WTC11 (cell line): ENCODE measurements around the gene FHAD1. TPM values are rescaled to one million over a fixed set of nuclear protein-coding genes. Genes with fewer than 3 reads are reported as not detected.
"Not testable (repeated sequence)": the region's sequence is repeated elsewhere in the genome, so short reads cannot be mapped to it uniquely, and the experiment has no call there.

Source experiments
- ATAC-seq: fragments of 200-7000 bp; cut with Tn5 transposase; 2 replicates; pipeline ENCODE4 v1.10.0; 2021; ENCODE audit warnings: mild to moderate bottlenecking, moderate library complexity
- CTCF ChIA-PET: fragments of 300-600 bp; sonication (Branson Sonifier 250); formaldehyde crosslinking; loops from one replicate; lab custom pipeline; 2021; ENCODE audit warnings: antibody characterized with exemption; lab: Charles Lee
- POLR2A ChIA-PET: fragments of 350-600 bp; sonication (Branson Sonifier 250); formaldehyde crosslinking; loops from one replicate; lab custom pipeline; 2021; ENCODE audit warnings: antibody characterized with exemption; lab: Charles Lee
- DNase-seq: peaks from one replicate; pipeline ENCODE4 v3.0.0; 2021; ENCODE audit warnings: low spot score
- H3K27ac Mint-ChIP-seq: 2 replicates; pipeline ENCODE4 v1.8.0; 2021; ENCODE audit warnings: mixed read lengths
- H3K27me3 Mint-ChIP-seq: 2 replicates; pipeline ENCODE4 v1.8.0; 2021; ENCODE audit warnings: low read depth, mild to moderate bottlenecking, moderate library complexity, mixed read lengths
- H3K36me3 Mint-ChIP-seq: 2 replicates; pipeline ENCODE4 v1.8.0; 2021; ENCODE audit warnings: mixed read lengths
- H3K4me1 Mint-ChIP-seq: 2 replicates; pipeline ENCODE4 v1.8.0; 2022; ENCODE audit warnings: mixed read lengths
- H3K4me3 Mint-ChIP-seq: 2 replicates; pipeline ENCODE4 v1.8.0; 2021; ENCODE audit warnings: mild to moderate bottlenecking, moderate library complexity, mixed read lengths
- H3K9me3 Mint-ChIP-seq: 2 replicates; pipeline ENCODE4 v1.8.0; 2021; ENCODE audit warnings: mixed read lengths
- AR ChIP-seq: fragments of 250-450 bp; sonication (Bioruptor Pico); IDR thresholded peaks from 2 replicates; pipeline ENCODE4 v1.9.0; 2021; ENCODE audit warnings: mild to moderate bottlenecking
- ATF1 ChIP-seq: sonication (generic); formaldehyde crosslinking; IDR thresholded peaks from 2 replicates; pipeline ENCODE4 v1.8.1; 2023; ENCODE audit warnings: mild to moderate bottlenecking, moderate library complexity, missing genetic modification reagents
- E2F1 ChIP-seq: sonication (generic); formaldehyde crosslinking; IDR thresholded peaks from 2 replicates; pipeline ENCODE4 v1.8.0; 2022; ENCODE audit warnings: mild to moderate bottlenecking, missing genetic modification reagents
- EMX1 ChIP-seq: fragments of 250-450 bp; sonication (Bioruptor Pico); IDR thresholded peaks from 2 replicates; pipeline ENCODE4 v1.8.0; 2021; ENCODE audit warnings: mild to moderate bottlenecking
- ETV6 ChIP-seq: sonication (generic); formaldehyde crosslinking; IDR thresholded peaks from 2 replicates; pipeline ENCODE4 v1.8.1; 2022; ENCODE audit warnings: mild to moderate bottlenecking, missing genetic modification reagents
- FOXK1 ChIP-seq: sonication (generic); formaldehyde crosslinking; IDR thresholded peaks from 2 replicates; pipeline ENCODE4 v1.8.0; 2022; ENCODE audit warnings: mild to moderate bottlenecking, moderate library complexity, missing genetic modification reagents
- GRHL2 ChIP-seq: fragments of 250-450 bp; sonication (Bioruptor Pico); IDR thresholded peaks from 2 replicates; pipeline ENCODE4 v1.8.0; 2022; ENCODE audit warnings: mild to moderate bottlenecking, moderate library complexity; ENCODE audit not compliant: insufficient replicate concordance, severe bottlenecking
- MAX ChIP-seq: sonication (generic); formaldehyde crosslinking; IDR thresholded peaks from 2 replicates; pipeline ENCODE4 v1.8.0; 2022; ENCODE audit warnings: mild to moderate bottlenecking, missing genetic modification reagents
- NR3C1 ChIP-seq: sonication (generic); formaldehyde crosslinking; conservative IDR thresholded peaks from 2 replicates; pipeline ENCODE4 v1.8.1; 2023; ENCODE audit warnings: low read depth, mild to moderate bottlenecking, missing genetic modification reagents
- ZBTB21 ChIP-seq: sonication (generic); formaldehyde crosslinking; IDR thresholded peaks from 2 replicates; pipeline ENCODE4 v1.8.1; 2023; ENCODE audit warnings: mild to moderate bottlenecking, missing genetic modification reagents, borderline replicate concordance
- ZNF512 ChIP-seq: sonication (generic); formaldehyde crosslinking; IDR thresholded peaks from 2 replicates; pipeline ENCODE4 v1.8.1; 2022; ENCODE audit warnings: missing genetic modification reagents, borderline replicate concordance
- ZNF532 ChIP-seq: fragments of 250-450 bp; sonication (Bioruptor Pico); IDR thresholded peaks from 2 replicates; pipeline ENCODE4 v1.9.0; 2021; ENCODE audit warnings: mild to moderate bottlenecking, borderline replicate concordance
- total RNA-seq: library from RNA; stranded (reverse); gene quantifications from 3 replicates; pipeline ENCODE4 v1.2.3, GENCODE V29; 2021

FHAD1 gene
- total RNA-seq, 1 experiment from 2014 or later, result 3.0 TPM

- TF ChIP-seq ZNF512 (no peak), E2F1 (CRISPR knock-in tag) (no peak)
Measured at GRCh38 chr1:15433471-15433870, 186.4 kb downstream of the FHAD1 start (continued).

- not testable (repeated sequence) for H3K9me3 Mint-ChIP-seq, H3K36me3 Mint-ChIP-seq, H3K27ac Mint-ChIP-seq, DNase-seq, H3K27me3 Mint-ChIP-seq, ATAC-seq, H3K4me3 Mint-ChIP-seq, H3K4me1 Mint-ChIP-seq
- CTCF ChIA-PET, result interaction anchor here (1.6 to 2.5 kb wide), 2 partner anchors 110 to 111 kb away, joined by 3 to 6 read pairs; no protein-coding TSS in a partner anchor
- POLR2A ChIA-PET, result interaction anchor here (0.7 kb wide), 1 partner anchor 153 kb away, joined by 3 read pairs; no protein-coding TSS in a partner anchor
Measured at GRCh38 chr1:15434739-15435138, 187.7 kb downstream of the FHAD1 start.

- H3K27me3 Mint-ChIP-seq, result no peaks in the 10 kb centered on the region
- H3K9me3 Mint-ChIP-seq, result no peaks in the 10 kb centered on the region
- ChIA-PET CTCF (interaction anchor here (1.6 to 2.5 kb wide), 2 partner anchors 111 to 112 kb away, joined by 3 to 6 read pairs; no protein-coding TSS in a partner anchor), POLR2A (no interaction called here)
- H3K27ac Mint-ChIP-seq, result no peak overlapping the region
- ATAC-seq (no peak), DNase-seq (no peak)
- no peak for TF ChIP-seq FOXK1 (CRISPR knock-in tag)
- no peak for TF ChIP-seq GRHL2
- TF ChIP-seq ZBTB21 (CRISPR knock-in tag), result no peak
- TF ChIP-seq ETV6, result no peak
- no peak for TF ChIP-seq E2F1 (CRISPR knock-in tag)
- TF ChIP-seq AR, result no peak
- no peak for TF ChIP-seq NR3C1 (CRISPR knock-in tag)
- no peak for TF ChIP-seq ATF1 (CRISPR knock-in tag)
- no peak for TF ChIP-seq MAX
- no peak for TF ChIP-seq ZNF532 (CRISPR knock-in tag)
- no peak for TF ChIP-seq EMX1 (CRISPR knock-in tag)
- H3K36me3 Mint-ChIP-seq, result no peaks in the 10 kb centered on the region
- H3K4me1 Mint-ChIP-seq, result peaks cover 4% of the 10 kb centered on the region; the same call in 1 of the 2 replicates
- no peak overlapping the region for H3K4me3 Mint-ChIP-seq
Measured at GRCh38 chr1:15435239-15436077, 188.4 kb downstream of the FHAD1 start.
